ENCODE results near the gene MEA1. TPM values are rescaled to one million over a fixed set of nuclear protein-coding genes. Genes with fewer than 3 reads are reported as not detected.
"Not testable (repeated sequence)": the region's sequence is repeated elsewhere in the genome, so short reads cannot be mapped to it uniquely, and the experiment has no call there.

Gene MEA1
- total RNA-seq, 5 donors from 2014 or later (not counting 1 experiment from before 2014, with no cell fraction given): 20.5 to 38.7 (median 34.0) TPM

- 100% methylated on average over 2 of the region's 8 CpGs for WGBS (ENCODE audit: insufficient coverage)
- H3K9me3 ChIP-seq; H3K4me1 ChIP-seq (ENCODE audit: control insufficient read depth in 1 of 2, extremely low read depth in 1 of 2, insufficient read depth in 2 of 2, low read length in 2 of 2); DNase-seq; POLR2A ChIA-PET; H3K27ac Mint-ChIP-seq; H3K27me3 Mint-ChIP-seq; H3K4me3 ChIP-seq (ENCODE audit: control insufficient read depth in 1 of 2, extremely low read depth in 1 of 2, low read length in 1 of 2); CTCF ChIA-PET; H3K4me3 Mint-ChIP-seq; H3K27me3 ChIP-seq (replicated peaks in 1 of 2; ENCODE audit: control insufficient read depth in 2 of 2, extremely low read depth in 1 of 2, insufficient read depth in 2 of 2, low read length in 1 of 2); H3K27ac ChIP-seq (ENCODE audit: low read length); ATAC-seq (replicated peaks in 1 of 4); H3K4me1 Mint-ChIP-seq; H3K9me3 Mint-ChIP-seq: not testable (repeated sequence)
- H3K36me3 Mint-ChIP-seq: peaks cover 54% of the 10 kb centered on the region
- peaks cover 12 to 63% of the 10 kb centered on the region in 2 donors for H3K36me3 ChIP-seq (ENCODE audit: control insufficient read depth in 2 of 2, extremely low read depth in 1 of 2, insufficient read depth in 1 of 2, low read length in 1 of 2)
Measured at GRCh38 chr6:43041475-43041874, 27.7 kb upstream of the MEA1 start.

- ChIA-PET POLR2A (no interaction called here), CTCF (no interaction called here)
- Mint-ChIP-seq H3K27ac (no peak overlapping the region), H3K36me3 (peaks cover 51% of the 10 kb centered on the region), H3K9me3 (no peaks in the 10 kb centered on the region), H3K4me1 (no peaks in the 10 kb centered on the region), H3K4me3 (no peak overlapping the region), H3K27me3 (no peaks in the 10 kb centered on the region)
- ATAC-seq (replicated peaks in 1 of 4): no peak
- Histone ChIP-seq H3K27me3 (replicated peaks in 1 of 2; ENCODE audit: control insufficient read depth in 2 of 2, extremely low read depth in 1 of 2, insufficient read depth in 2 of 2, low read length in 1 of 2) (no peaks in the 10 kb centered on the region), H3K4me3 (ENCODE audit: control insufficient read depth in 1 of 2, extremely low read depth in 1 of 2, low read length in 1 of 2) (no peak overlapping the region), H3K9me3 (no peaks in the 10 kb centered on the region), H3K27ac (ENCODE audit: low read length) (no peak overlapping the region), H3K4me1 (ENCODE audit: control insufficient read depth in 1 of 2, extremely low read depth in 1 of 2, insufficient read depth in 2 of 2, low read length in 2 of 2) (no peaks in the 10 kb centered on the region), H3K36me3 (ENCODE audit: control insufficient read depth in 2 of 2, extremely low read depth in 1 of 2, insufficient read depth in 1 of 2, low read length in 1 of 2) (peaks cover 13 to 64% of the 10 kb centered on the region in 2 donors)
- no peak for DNase-seq
- 97% methylated on average over 13 of the region's 18 CpGs for WGBS (ENCODE audit: insufficient coverage)
Measured at GRCh38 chr6:43040542-43041257, 27.0 kb upstream of the MEA1 start.

GRCh38 chr6:43038727-43039126 lies 25.0 kb upstream of the MEA1 start:
- ATAC-seq (replicated peaks in 1 of 4) (no peak), DNase-seq (no peak)
- H3K27me3 ChIP-seq (replicated peaks in 1 of 2; ENCODE audit: control insufficient read depth in 2 of 2, extremely low read depth in 1 of 2, insufficient read depth in 2 of 2, low read length in 1 of 2): no peaks in the 10 kb centered on the region
- CTCF ChIA-PET: no interaction called here
- no peaks in the 10 kb centered on the region for H3K4me1 ChIP-seq (ENCODE audit: control insufficient read depth in 1 of 2, extremely low read depth in 1 of 2, insufficient read depth in 2 of 2, low read length in 2 of 2)
- POLR2A ChIA-PET: no interaction called here
- Mint-ChIP-seq H3K9me3 (no peaks in the 10 kb centered on the region), H3K36me3 (peaks cover 43% of the 10 kb centered on the region), H3K4me1 (no peaks in the 10 kb centered on the region), H3K27ac (no peak overlapping the region), H3K4me3 (no peak overlapping the region), H3K27me3 (no peaks in the 10 kb centered on the region)
- H3K36me3 ChIP-seq (ENCODE audit: control insufficient read depth in 2 of 2, extremely low read depth in 1 of 2, insufficient read depth in 1 of 2, low read length in 1 of 2): peaks cover 15 to 60% of the 10 kb centered on the region in 2 donors
- H3K9me3 ChIP-seq: no peaks in the 10 kb centered on the region
- no peak overlapping the region for H3K27ac ChIP-seq (ENCODE audit: low read length)
- 95% methylated on average over 9 of the region's 9 CpGs for WGBS (ENCODE audit: insufficient coverage)
- H3K4me3 ChIP-seq (ENCODE audit: control insufficient read depth in 1 of 2, extremely low read depth in 1 of 2, low read length in 1 of 2): no peak overlapping the region

DNA sequence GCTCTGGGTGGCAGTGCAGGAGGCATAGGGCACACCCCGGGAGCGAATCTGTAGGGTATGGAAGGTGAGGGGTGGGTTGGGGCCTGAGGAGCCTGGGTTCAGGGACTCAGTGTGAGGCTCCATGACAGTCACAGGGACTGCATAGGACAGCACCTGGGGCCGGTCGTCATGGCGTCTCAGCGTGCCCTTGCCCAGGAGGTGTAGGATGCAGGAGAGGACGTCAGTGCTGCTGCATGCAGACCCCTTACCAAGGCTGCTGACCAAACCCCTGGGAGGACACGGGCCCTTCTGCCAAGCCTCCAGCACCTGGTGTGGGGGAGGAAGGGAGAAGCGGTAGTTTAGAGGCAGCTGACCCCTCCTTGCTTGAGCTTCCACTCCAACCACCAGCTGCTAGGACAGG lies 24.0 kb upstream of the MEA1 start:
- no peaks in the 10 kb centered on the region for H3K9me3 ChIP-seq
- H3K36me3 ChIP-seq (ENCODE audit: control insufficient read depth in 2 of 2, extremely low read depth in 1 of 2, insufficient read depth in 1 of 2, low read length in 1 of 2): peaks cover 21 to 55% of the 10 kb centered on the region in 2 donors
- no peaks in the 10 kb centered on the region for H3K4me1 ChIP-seq (ENCODE audit: control insufficient read depth in 1 of 2, extremely low read depth in 1 of 2, insufficient read depth in 2 of 2, low read length in 2 of 2)
- no peaks in the 10 kb centered on the region for H3K27me3 ChIP-seq (replicated peaks in 1 of 2; ENCODE audit: control insufficient read depth in 2 of 2, extremely low read depth in 1 of 2, insufficient read depth in 2 of 2, low read length in 1 of 2)
- Mint-ChIP-seq H3K9me3 (no peaks in the 10 kb centered on the region), H3K27ac (no peak overlapping the region), H3K4me3 (no peak overlapping the region), H3K27me3 (no peaks in the 10 kb centered on the region), H3K36me3 (peaks cover 40% of the 10 kb centered on the region), H3K4me1 (peaks cover 0 to 4% (median 0%) of the 10 kb centered on the region in 3 donors)
- no peak overlapping the region for H3K4me3 ChIP-seq (ENCODE audit: control insufficient read depth in 1 of 2, extremely low read depth in 1 of 2, low read length in 1 of 2)
- ATAC-seq (replicated peaks in 1 of 4) (no peak), DNase-seq (no peak)
- no peak overlapping the region for H3K27ac ChIP-seq (ENCODE audit: low read length)
- CTCF ChIA-PET: no interaction called here
- POLR2A ChIA-PET: no interaction called here
- 100% methylated on average over 4 of the region's 9 CpGs for WGBS (ENCODE audit: insufficient coverage)

GRCh38 chr6:43037197-43037596 lies 23.5 kb upstream of the MEA1 start:
- Mint-ChIP-seq H3K4me3 (no peak overlapping the region), H3K36me3 (peaks cover 37% of the 10 kb centered on the region)
- peaks cover 23 to 51% of the 10 kb centered on the region in 2 donors for H3K36me3 ChIP-seq (ENCODE audit: control insufficient read depth in 2 of 2, extremely low read depth in 1 of 2, insufficient read depth in 1 of 2, low read length in 1 of 2)

DNA sequence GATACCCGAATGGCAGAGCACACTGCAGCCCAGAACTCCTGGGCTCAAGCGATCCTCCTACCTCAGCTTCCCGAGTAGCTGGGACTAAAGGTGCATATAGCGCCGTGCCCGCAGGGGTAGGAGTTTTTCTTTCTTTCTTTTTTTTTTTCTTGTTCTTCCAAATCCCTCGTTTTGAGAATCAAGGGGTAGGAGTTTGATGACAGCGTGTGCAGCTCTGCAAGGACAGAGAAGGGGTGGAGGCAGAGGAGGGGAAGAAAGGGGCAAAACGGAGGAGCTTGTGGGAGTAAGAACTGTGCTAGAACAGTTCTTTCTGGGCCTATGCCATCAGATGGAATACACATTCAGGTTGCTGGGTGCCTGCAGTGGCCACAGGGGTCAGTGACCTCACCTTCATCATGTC lies 23.0 kb upstream of the MEA1 start:
- no peaks in the 10 kb centered on the region for H3K9me3 ChIP-seq
- WGBS (ENCODE audit: insufficient coverage): 94% methylated on average over 2 of the region's 9 CpGs
- H3K4me1 ChIP-seq (ENCODE audit: control insufficient read depth in 1 of 2, extremely low read depth in 1 of 2, insufficient read depth in 2 of 2, low read length in 2 of 2): no peaks in the 10 kb centered on the region
- DNase-seq: no peak
- Mint-ChIP-seq H3K4me1 (peaks cover 0 to 4% (median 0%) of the 10 kb centered on the region in 3 donors), H3K27me3 (no peaks in the 10 kb centered on the region), H3K27ac (no peak overlapping the region), H3K9me3 (no peaks in the 10 kb centered on the region), H3K4me3 (no peak overlapping the region), H3K36me3 (peaks cover 37% of the 10 kb centered on the region)
- peaks cover 25 to 51% of the 10 kb centered on the region in 2 donors for H3K36me3 ChIP-seq (ENCODE audit: control insufficient read depth in 2 of 2, extremely low read depth in 1 of 2, insufficient read depth in 1 of 2, low read length in 1 of 2)
- H3K27ac ChIP-seq (ENCODE audit: low read length): no peak overlapping the region
- no peaks in the 10 kb centered on the region for H3K27me3 ChIP-seq (replicated peaks in 1 of 2; ENCODE audit: control insufficient read depth in 2 of 2, extremely low read depth in 1 of 2, insufficient read depth in 2 of 2, low read length in 1 of 2)
- H3K4me3 ChIP-seq (ENCODE audit: control insufficient read depth in 1 of 2, extremely low read depth in 1 of 2, low read length in 1 of 2): no peak overlapping the region
- ChIA-PET POLR2A (no interaction called here), CTCF (no interaction called here)
- no peak for ATAC-seq (replicated peaks in 1 of 4)

More at GRCh38 chr6:43037197-43037596, 23.5 kb upstream of the MEA1 start:
- CTCF ChIA-PET: no interaction called here
- Mint-ChIP-seq H3K4me1 (peaks cover 0 to 4% (median 0%) of the 10 kb centered on the region in 3 donors), H3K9me3 (no peaks in the 10 kb centered on the region), H3K27ac (peak overlapping the region in 1 of 2 donors; percentile 59), H3K27me3 (no peaks in the 10 kb centered on the region)
- Histone ChIP-seq H3K9me3 (no peaks in the 10 kb centered on the region), H3K4me1 (ENCODE audit: control insufficient read depth in 1 of 2, extremely low read depth in 1 of 2, insufficient read depth in 2 of 2, low read length in 2 of 2) (no peaks in the 10 kb centered on the region), H3K27ac (ENCODE audit: low read length) (no peak overlapping the region), H3K4me3 (ENCODE audit: control insufficient read depth in 1 of 2, extremely low read depth in 1 of 2, low read length in 1 of 2) (no peak overlapping the region), H3K27me3 (replicated peaks in 1 of 2; ENCODE audit: control insufficient read depth in 2 of 2, extremely low read depth in 1 of 2, insufficient read depth in 2 of 2, low read length in 1 of 2) (no peaks in the 10 kb centered on the region)
- WGBS (ENCODE audit: insufficient coverage): 80% methylated on average over 5 of the region's 5 CpGs
- ATAC-seq (replicated peaks in 1 of 4) (no peak), DNase-seq (no peak)
- POLR2A ChIA-PET: no interaction called here

Data from T-cell (primary cell).